Measurements from ENCODE around the gene OR52H1. TPM values are rescaled to one million over a fixed set of nuclear protein-coding genes. Genes with fewer than 3 reads are reported as not detected.

OR52H1 gene
- total and polyA plus RNA-seq, 2 of the 4 experiments (the other 2 are of a cell fraction): 0.18 TPM; not detected in 1

DNA sequence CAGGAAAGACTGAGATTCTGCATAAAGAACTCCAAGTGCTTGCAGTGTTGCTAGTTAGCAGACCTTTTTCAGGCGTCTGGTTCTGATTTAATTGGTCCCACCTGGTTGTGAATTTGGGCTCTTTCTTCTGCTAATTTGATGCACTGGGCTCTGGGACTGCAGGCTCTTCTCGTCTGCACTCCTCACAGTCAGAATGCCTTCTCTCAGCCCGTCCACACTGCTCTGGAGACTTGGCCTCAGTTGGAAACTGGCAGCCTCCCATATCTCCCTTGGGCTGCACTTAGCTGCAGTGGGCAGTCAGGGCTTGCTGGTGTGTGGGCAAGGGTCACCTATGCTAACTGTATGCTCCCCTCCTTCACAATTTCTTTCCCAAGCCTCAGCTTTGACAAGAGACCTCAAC lies 49.6 kb upstream of the OR52H1 start:
- peaks cover 8% of the 10 kb centered on the region for H3K4me1 ChIP-seq (ENCODE audit: control insufficient read depth, insufficient read depth, low read length)
- H2BK120ac ChIP-seq (ENCODE audit: low read depth, low read length): peak overlapping the region; percentile 42; the same call in 1 of the 2 replicates
- no peak overlapping the region for H2BK15ac ChIP-seq (ENCODE audit: low read depth, low read length)
- in situ Hi-C loops (cut with MboI; ENCODE audit: low sequenced_read_pairs): no loop called here
- intact Hi-C loops (cut with micrococcal nuclease): loop anchor here (10.0 kb wide), 1 partner anchor 1873 kb away; no protein-coding TSS in a partner anchor
- H3K14ac ChIP-seq (replicated peaks; ENCODE audit: low read depth, low read length): peak overlapping the region; percentile 37
- no peaks in the 10 kb centered on the region for H4K20me1 ChIP-seq (ENCODE audit: insufficient read depth, low read length)
- H3K79me1 ChIP-seq (ENCODE audit: low read depth in 1 of 2, low read length in 2 of 2): peaks cover 7 to 26% of the 10 kb centered on the region in 2 experiments
- H3K18ac ChIP-seq (ENCODE audit: low read depth, low read length): no peak overlapping the region
- no peak for DNase-seq
- no peak for ATAC-seq (ENCODE audit: low read depth)
- H3K23ac ChIP-seq (ENCODE audit: low read depth, low read length): peak overlapping the region; percentile 40
- peak overlapping the region; percentile 43; the same call in 1 of the 2 replicates for H3K4ac ChIP-seq (ENCODE audit: low read depth, low read length)
- no TSS peak for BruUV-seq (replicated peaks)
- H3K56ac ChIP-seq (ENCODE audit: extremely low read depth, insufficient read depth, low read length): peak overlapping the region; percentile 26; the same call in 1 of the 2 replicates
- H3K9me1 ChIP-seq (ENCODE audit: insufficient read depth, low read length): peaks cover 3% of the 10 kb centered on the region; the same call in 1 of the 2 replicates
- POLR2A ChIA-PET (ENCODE audit: unreplicated experiment): no interaction called here
- TF ChIP-seq FOS (IDR thresholded peaks at IDR 0.05; ENCODE audit: low read depth, low read length) (no peak), MAFK (IDR thresholded peaks at IDR 0.05; ENCODE audit: low read depth, low read length) (no peak), RFX5 (IDR thresholded peaks at IDR 0.05; ENCODE audit: low read depth, low read length) (no peak), MAZ (IDR thresholded peaks at IDR 0.05; ENCODE audit: borderline replicate concordance, low read depth, low read length) (no peak), RCOR1 (IDR thresholded peaks at IDR 0.05; ENCODE audit: insufficient replicate concordance, low read length) (no peak), CHD1 (IDR thresholded peaks at IDR 0.05; ENCODE audit: low read depth, low read length) (no peak), CEBPB (IDR thresholded peaks at IDR 0.05; ENCODE audit: low read depth, low read length) (no peak), POLR2A (IDR thresholded peaks at IDR 0.05; ENCODE audit: low read depth, low read length) (no peak), NFE2L2 (IDR thresholded peaks at IDR 0.05; ENCODE audit: low read depth, low read length) (no peak), MXI1 (IDR thresholded peaks at IDR 0.05; ENCODE audit: borderline replicate concordance, low read depth, low read length) (no peak), BHLHE40 (IDR thresholded peaks at IDR 0.05; ENCODE audit: low read depth, low read length) (no peak)
- TF ChIP-seq, protein P1, sequence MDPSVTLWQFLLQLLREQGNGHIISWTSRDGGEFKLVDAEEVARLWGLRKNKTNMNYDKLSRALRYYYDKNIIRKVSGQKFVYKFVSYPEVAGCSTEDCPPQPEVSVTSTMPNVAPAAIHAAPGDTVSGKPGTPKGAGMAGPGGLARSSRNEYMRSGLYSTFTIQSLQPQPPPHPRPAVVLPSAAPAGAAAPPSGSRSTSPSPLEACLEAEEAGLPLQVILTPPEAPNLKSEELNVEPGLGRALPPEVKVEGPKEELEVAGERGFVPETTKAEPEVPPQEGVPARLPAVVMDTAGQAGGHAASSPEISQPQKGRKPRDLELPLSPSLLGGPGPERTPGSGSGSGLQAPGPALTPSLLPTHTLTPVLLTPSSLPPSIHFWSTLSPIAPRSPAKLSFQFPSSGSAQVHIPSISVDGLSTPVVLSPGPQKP (IDR thresholded peaks at IDR 0.05; ENCODE audit: borderline replicate concordance, low read depth, low read length): no peak
- TF ChIP-seq, protein P2, sequence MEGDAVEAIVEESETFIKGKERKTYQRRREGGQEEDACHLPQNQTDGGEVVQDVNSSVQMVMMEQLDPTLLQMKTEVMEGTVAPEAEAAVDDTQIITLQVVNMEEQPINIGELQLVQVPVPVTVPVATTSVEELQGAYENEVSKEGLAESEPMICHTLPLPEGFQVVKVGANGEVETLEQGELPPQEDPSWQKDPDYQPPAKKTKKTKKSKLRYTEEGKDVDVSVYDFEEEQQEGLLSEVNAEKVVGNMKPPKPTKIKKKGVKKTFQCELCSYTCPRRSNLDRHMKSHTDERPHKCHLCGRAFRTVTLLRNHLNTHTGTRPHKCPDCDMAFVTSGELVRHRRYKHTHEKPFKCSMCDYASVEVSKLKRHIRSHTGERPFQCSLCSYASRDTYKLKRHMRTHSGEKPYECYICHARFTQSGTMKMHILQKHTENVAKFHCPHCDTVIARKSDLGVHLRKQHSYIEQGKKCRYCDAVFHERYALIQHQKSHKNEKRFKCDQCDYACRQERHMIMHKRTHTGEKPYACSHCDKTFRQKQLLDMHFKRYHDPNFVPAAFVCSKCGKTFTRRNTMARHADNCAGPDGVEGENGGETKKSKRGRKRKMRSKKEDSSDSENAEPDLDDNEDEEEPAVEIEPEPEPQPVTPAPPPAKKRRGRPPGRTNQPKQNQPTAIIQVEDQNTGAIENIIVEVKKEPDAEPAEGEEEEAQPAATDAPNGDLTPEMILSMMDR (conservative IDR thresholded peaks at IDR 0.05; ENCODE audit: low read depth, low read length): no peak
- TF ChIP-seq, protein P3, sequence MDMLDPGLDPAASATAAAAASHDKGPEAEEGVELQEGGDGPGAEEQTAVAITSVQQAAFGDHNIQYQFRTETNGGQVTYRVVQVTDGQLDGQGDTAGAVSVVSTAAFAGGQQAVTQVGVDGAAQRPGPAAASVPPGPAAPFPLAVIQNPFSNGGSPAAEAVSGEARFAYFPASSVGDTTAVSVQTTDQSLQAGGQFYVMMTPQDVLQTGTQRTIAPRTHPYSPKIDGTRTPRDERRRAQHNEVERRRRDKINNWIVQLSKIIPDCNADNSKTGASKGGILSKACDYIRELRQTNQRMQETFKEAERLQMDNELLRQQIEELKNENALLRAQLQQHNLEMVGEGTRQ (IDR thresholded peaks at IDR 0.05; ENCODE audit: low read depth, low read length): no peak
- H2AFZ ChIP-seq (replicated peaks; ENCODE audit: low read length, poor library complexity): peak overlapping the region; percentile 67
- H3K27ac ChIP-seq (ENCODE audit: insufficient read depth, low read length): no peak overlapping the region
- 55% methylated on average over 2 of the region's 3 CpGs; no CpG with 5 or more reads in 1 of the 2 experiments for WGBS, 2 experiments (ENCODE audit: extremely low coverage in 2 of 2, insufficient read length in 1 of 2)
- CTCF ChIA-PET: no interaction called here
- H2AK5ac ChIP-seq (ENCODE audit: low read depth, low read length): no peak overlapping the region
- H3K4me2 ChIP-seq (ENCODE audit: low read depth, low read length): peak overlapping the region; percentile 42
- H2BK20ac ChIP-seq (ENCODE audit: low read depth, low read length): no peak overlapping the region; the same call in 1 of the 2 replicates
- H3K4me3 ChIP-seq (ENCODE audit: insufficient read depth, low read depth, low read length): no peak overlapping the region
- H4K91ac ChIP-seq (ENCODE audit: insufficient read depth, low read depth, low read length): 0 out of 2 replicates have a peak overlapping the region, but pooled peaks have one; percentile 12
- dilution Hi-C loops (cut with HindIII; ENCODE audit: low sequenced_read_pairs, unreplicated experiment): no loop called here
- H2BK5ac ChIP-seq (ENCODE audit: low read depth, low read length, poor library complexity, severe bottlenecking): no peak overlapping the region
- no peaks in the 10 kb centered on the region for H3K36me3 ChIP-seq (ENCODE audit: control insufficient read depth, insufficient read depth, low read length)
- H3K9me3 ChIP-seq (ENCODE audit: control insufficient read depth, insufficient read depth, low read length): no peaks in the 10 kb centered on the region
- H2AK9ac ChIP-seq (replicated peaks; ENCODE audit: low read depth, low read length, poor library complexity): no peak overlapping the region
- 0 out of 4 replicates have a peak overlapping the region, but pooled peaks of 1 of the 2 experiments have one; percentile 26 for H4K8ac ChIP-seq (ENCODE audit: low read depth in 2 of 2, low read length in 2 of 2)
- no peak overlapping the region for H3K9ac ChIP-seq (ENCODE audit: low read depth, low read length)
- no peaks in the 10 kb centered on the region for H3K27me3 ChIP-seq (ENCODE audit: control insufficient read depth, insufficient read depth, low read length)
- H4K5ac ChIP-seq (ENCODE audit: low read depth, low read length): no peak overlapping the region

Measured in IMR-90 (cell line).